K562 (cell line): ENCODE results near the gene CCL24.

ENCODE experiments used
- CHD1 ChIP-seq: fragments of 200-600 bp; sonication (generic); IDR thresholded peaks from one replicate; pipeline ENCODE4 v1.6.1; 2012; ENCODE audit warnings: mild to moderate bottlenecking, moderate library complexity, low read length, inconsistent platforms
- GABPA ChIP-seq: fragments of 200-800 bp; sonication (Bioruptor generic); conservative IDR thresholded peaks from 2 replicates; pipeline ENCODE4 v1.6.1; 2016; ENCODE audit warnings: low read depth, missing genetic modification characterization, missing compliant biosample characterization
- MED1 ChIP-seq: sonication (generic); formaldehyde crosslinking; IDR thresholded peaks from 2 replicates; pipeline ENCODE4 v1.8.1; 2023; ENCODE audit warnings: missing genetic modification reagents, borderline replicate concordance
- SIN3A ChIP-seq, 2 experiments: fragments of 150-350 bp in 1 of 2; IDR thresholded peaks; 2 replicates each; pipeline ENCODE4 v1.6.1; 2011 to 2016; ENCODE audit warnings: borderline replicate concordance in 2 of 2, low read depth in 2 of 2, low read length in 2 of 2, mild to moderate bottlenecking in 2 of 2, moderate library complexity in 2 of 2; ENCODE audit not compliant: control insufficient read depth in 1 of 2
- TEAD4 ChIP-seq, 2 experiments: sonication (generic) in 1 of 2; formaldehyde crosslinking in 1 of 2; IDR thresholded peaks; 2 replicates each; pipeline versions ENCODE4 v1.6.1 to v1.8.0; 2012 to 2022; ENCODE audit warnings: borderline replicate concordance in 1 of 2, inconsistent platforms in 1 of 2, low read length in 1 of 2, mild to moderate bottlenecking in 1 of 2, missing genetic modification reagents in 1 of 2
- TF ChIP-seq, protein P1 (sequence below), 3 experiments: IDR thresholded peaks in 2 of 3; conservative IDR thresholded peaks in 1 of 3; 2 replicates each; pipeline ENCODE4 v1.5.1; 2011 to 2012; ENCODE audit warnings: low read length in 3 of 3, mild to moderate bottlenecking in 3 of 3, control low read depth in 2 of 3, improper control_type of control experiment in 1 of 3, inconsistent platforms in 1 of 3, low read depth in 1 of 3, mixed read lengths in 1 of 3, moderate library complexity in 1 of 3; ENCODE audit not compliant: insufficient read depth in 2 of 3
- TF ChIP-seq, protein P2 (sequence below): sonication (generic); formaldehyde crosslinking; IDR thresholded peaks from 2 replicates; pipeline ENCODE4 v1.8.0; 2022; ENCODE audit warnings: missing genetic modification reagents, mild to moderate bottlenecking, moderate library complexity, borderline replicate concordance
- TF ChIP-seq, protein P3 (sequence below): sonication (generic); formaldehyde crosslinking; IDR thresholded peaks from 2 replicates; pipeline ENCODE4 v1.8.0; 2022; ENCODE audit warnings: mild to moderate bottlenecking, missing genetic modification reagents
- TF ChIP-seq, protein P4 (sequence below): fragments of 150-350 bp; conservative IDR thresholded peaks from 2 replicates; pipeline ENCODE4 v1.6.1; 2014; ENCODE audit warnings: low read length
- TF ChIP-seq, protein P5 (sequence below): IDR thresholded peaks from 2 replicates; pipeline ENCODE4 v1.6.1; 2011; ENCODE audit warnings: borderline replicate concordance, low read depth, mild to moderate bottlenecking, moderate library complexity, low read length; ENCODE audit not compliant: insufficient read depth, poor library complexity, severe bottlenecking

DNA sequence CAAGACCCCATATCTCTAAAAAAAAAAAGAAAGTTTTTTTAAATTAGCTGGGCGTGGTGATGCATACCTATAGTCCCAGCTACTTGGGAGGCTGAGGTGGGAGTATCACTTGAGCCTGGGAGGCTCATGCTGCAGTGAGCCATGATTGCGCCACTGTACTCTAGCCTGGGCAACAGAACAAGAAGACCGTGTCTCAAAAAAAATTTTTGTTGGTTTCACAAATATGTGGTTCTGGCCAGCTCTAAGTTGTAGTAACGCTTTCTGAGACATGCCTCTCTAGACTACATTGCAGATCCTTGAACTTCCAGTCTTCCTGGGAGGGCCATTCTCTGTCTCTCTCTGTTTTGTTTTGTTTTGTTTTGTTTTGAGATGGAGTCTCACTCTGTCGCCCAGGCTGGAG, 40.6 kb upstream of the CCL24 start:
- TF ChIP-seq GABPA (no peak), CHD1 (no peak), TEAD4 (IDR thresholded peaks at IDR 0.05; ENCODE audit: low read length) (no peak), TEAD4 (CRISPR knock-in tag; IDR thresholded peaks at IDR 0.05; ENCODE audit: borderline replicate concordance) (no peak), SIN3A (IDR thresholded peaks at IDR 0.05; ENCODE audit: borderline replicate concordance in 2 of 2, control insufficient read depth in 1 of 2, low read depth in 2 of 2, low read length in 2 of 2) (no peak), MED1 (CRISPR knock-in tag) (no peak)
- TF ChIP-seq, protein P1, sequence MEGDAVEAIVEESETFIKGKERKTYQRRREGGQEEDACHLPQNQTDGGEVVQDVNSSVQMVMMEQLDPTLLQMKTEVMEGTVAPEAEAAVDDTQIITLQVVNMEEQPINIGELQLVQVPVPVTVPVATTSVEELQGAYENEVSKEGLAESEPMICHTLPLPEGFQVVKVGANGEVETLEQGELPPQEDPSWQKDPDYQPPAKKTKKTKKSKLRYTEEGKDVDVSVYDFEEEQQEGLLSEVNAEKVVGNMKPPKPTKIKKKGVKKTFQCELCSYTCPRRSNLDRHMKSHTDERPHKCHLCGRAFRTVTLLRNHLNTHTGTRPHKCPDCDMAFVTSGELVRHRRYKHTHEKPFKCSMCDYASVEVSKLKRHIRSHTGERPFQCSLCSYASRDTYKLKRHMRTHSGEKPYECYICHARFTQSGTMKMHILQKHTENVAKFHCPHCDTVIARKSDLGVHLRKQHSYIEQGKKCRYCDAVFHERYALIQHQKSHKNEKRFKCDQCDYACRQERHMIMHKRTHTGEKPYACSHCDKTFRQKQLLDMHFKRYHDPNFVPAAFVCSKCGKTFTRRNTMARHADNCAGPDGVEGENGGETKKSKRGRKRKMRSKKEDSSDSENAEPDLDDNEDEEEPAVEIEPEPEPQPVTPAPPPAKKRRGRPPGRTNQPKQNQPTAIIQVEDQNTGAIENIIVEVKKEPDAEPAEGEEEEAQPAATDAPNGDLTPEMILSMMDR (IDR thresholded peaks at IDR 0.05 in 2 of 3, conservative IDR thresholded peaks at IDR 0.05 in 1 of 3; ENCODE audit: insufficient read depth in 2 of 3, low read depth in 1 of 3, low read length in 3 of 3) = no peak
- TF ChIP-seq, protein P2, sequence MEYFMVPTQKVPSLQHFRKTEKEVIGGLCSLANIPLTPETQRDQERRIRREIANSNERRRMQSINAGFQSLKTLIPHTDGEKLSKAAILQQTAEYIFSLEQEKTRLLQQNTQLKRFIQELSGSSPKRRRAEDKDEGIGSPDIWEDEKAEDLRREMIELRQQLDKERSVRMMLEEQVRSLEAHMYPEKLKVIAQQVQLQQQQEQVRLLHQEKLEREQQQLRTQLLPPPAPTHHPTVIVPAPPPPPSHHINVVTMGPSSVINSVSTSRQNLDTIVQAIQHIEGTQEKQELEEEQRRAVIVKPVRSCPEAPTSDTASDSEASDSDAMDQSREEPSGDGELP (CRISPR knock-in tag) = no peak
- TF ChIP-seq, protein P3, sequence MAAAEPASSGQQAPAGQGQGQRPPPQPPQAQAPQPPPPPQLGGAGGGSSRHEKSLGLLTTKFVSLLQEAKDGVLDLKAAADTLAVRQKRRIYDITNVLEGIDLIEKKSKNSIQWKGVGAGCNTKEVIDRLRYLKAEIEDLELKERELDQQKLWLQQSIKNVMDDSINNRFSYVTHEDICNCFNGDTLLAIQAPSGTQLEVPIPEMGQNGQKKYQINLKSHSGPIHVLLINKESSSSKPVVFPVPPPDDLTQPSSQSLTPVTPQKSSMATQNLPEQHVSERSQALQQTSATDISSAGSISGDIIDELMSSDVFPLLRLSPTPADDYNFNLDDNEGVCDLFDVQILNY (CRISPR knock-in tag) = no peak
- TF ChIP-seq, protein P4, sequence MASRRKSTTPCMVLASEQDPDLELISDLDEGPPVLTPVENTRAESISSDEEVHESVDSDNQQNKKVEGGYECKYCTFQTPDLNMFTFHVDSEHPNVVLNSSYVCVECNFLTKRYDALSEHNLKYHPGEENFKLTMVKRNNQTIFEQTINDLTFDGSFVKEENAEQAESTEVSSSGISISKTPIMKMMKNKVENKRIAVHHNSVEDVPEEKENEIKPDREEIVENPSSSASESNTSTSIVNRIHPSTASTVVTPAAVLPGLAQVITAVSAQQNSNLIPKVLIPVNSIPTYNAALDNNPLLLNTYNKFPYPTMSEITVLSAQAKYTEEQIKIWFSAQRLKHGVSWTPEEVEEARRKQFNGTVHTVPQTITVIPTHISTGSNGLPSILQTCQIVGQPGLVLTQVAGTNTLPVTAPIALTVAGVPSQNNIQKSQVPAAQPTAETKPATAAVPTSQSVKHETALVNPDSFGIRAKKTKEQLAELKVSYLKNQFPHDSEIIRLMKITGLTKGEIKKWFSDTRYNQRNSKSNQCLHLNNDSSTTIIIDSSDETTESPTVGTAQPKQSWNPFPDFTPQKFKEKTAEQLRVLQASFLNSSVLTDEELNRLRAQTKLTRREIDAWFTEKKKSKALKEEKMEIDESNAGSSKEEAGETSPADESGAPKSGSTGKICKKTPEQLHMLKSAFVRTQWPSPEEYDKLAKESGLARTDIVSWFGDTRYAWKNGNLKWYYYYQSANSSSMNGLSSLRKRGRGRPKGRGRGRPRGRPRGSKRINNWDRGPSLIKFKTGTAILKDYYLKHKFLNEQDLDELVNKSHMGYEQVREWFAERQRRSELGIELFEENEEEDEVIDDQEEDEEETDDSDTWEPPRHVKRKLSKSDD = no peak
- TF ChIP-seq, protein P5, sequence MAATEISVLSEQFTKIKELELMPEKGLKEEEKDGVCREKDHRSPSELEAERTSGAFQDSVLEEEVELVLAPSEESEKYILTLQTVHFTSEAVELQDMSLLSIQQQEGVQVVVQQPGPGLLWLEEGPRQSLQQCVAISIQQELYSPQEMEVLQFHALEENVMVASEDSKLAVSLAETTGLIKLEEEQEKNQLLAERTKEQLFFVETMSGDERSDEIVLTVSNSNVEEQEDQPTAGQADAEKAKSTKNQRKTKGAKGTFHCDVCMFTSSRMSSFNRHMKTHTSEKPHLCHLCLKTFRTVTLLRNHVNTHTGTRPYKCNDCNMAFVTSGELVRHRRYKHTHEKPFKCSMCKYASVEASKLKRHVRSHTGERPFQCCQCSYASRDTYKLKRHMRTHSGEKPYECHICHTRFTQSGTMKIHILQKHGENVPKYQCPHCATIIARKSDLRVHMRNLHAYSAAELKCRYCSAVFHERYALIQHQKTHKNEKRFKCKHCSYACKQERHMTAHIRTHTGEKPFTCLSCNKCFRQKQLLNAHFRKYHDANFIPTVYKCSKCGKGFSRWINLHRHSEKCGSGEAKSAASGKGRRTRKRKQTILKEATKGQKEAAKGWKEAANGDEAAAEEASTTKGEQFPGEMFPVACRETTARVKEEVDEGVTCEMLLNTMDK = no peak
